GM13976 (cell line): Measurements from ENCODE around the gene PTRH2.

Experiments used
- DNase-seq: peaks from one replicate; pipeline ENCODE4 v3.0.0; 2012; ENCODE audit warnings: low spot score
- in situ Hi-C: fragments of 300-500 bp; cut with MboI; formaldehyde crosslinking; loops from one replicate; pipeline ENCODE4 v1.12.0; 2022; ENCODE audit warnings: low sequenced_read_pairs, mixed read lengths, inconsistent platforms; ENCODE audit not compliant: unreplicated experiment
- TF ChIP-seq, protein P1 (sequence below): IDR thresholded peaks from 2 replicates; pipeline ENCODE4 v1.5.1; 2012; ENCODE audit warnings: borderline replicate concordance, mild to moderate bottlenecking; ENCODE audit not compliant: insufficient read depth; ENCODE audit errors: extremely low read depth, missing control alignments, control extremely low read depth

The PTRH2 gene

DNA sequence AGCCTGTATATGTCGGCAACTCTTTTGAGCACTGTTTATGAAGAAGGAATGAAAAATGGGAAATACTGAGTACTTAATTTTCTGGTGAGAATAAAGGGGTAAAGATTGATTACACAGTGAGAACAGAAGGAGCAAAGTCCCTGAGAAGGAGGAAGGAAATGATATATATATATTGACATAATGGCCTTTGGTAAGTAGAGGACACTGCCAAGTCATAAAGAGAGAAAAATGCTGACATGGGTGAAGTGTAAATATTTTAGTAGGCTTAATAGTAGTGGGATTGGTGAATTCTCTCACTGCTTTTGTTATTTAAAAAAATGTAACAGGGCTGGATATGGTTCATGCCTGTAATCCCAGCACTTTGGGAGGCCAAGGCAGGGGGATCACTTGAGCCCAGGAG, 16.4 kb upstream of the PTRH2 start:
- DNase-seq: no peak
- in situ Hi-C loops: no loop called here
- TF ChIP-seq, protein P1, sequence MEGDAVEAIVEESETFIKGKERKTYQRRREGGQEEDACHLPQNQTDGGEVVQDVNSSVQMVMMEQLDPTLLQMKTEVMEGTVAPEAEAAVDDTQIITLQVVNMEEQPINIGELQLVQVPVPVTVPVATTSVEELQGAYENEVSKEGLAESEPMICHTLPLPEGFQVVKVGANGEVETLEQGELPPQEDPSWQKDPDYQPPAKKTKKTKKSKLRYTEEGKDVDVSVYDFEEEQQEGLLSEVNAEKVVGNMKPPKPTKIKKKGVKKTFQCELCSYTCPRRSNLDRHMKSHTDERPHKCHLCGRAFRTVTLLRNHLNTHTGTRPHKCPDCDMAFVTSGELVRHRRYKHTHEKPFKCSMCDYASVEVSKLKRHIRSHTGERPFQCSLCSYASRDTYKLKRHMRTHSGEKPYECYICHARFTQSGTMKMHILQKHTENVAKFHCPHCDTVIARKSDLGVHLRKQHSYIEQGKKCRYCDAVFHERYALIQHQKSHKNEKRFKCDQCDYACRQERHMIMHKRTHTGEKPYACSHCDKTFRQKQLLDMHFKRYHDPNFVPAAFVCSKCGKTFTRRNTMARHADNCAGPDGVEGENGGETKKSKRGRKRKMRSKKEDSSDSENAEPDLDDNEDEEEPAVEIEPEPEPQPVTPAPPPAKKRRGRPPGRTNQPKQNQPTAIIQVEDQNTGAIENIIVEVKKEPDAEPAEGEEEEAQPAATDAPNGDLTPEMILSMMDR: no peak

DNA sequence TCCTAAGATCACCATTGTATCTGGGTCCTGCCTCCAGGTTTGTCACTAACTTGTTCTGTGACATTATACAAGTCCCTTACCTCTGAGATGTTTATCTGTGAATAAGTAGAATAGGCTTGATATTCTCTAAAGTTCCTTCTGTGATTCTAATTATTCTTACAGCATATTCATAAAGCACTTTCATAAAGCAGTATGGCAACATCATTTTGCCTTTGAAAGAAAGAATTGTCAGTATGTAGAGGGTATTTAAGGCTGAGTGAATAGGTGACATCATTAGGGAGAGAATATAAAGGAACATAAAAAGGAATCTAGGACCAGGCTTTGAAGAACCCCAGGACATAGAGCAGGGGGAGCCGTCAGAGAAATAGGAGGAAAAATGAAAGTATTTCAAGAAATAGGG, 15.8 kb upstream of the PTRH2 start:
- TF ChIP-seq, protein P1: no peak
- in situ Hi-C loops: no loop called here
- no peak for DNase-seq

DNA sequence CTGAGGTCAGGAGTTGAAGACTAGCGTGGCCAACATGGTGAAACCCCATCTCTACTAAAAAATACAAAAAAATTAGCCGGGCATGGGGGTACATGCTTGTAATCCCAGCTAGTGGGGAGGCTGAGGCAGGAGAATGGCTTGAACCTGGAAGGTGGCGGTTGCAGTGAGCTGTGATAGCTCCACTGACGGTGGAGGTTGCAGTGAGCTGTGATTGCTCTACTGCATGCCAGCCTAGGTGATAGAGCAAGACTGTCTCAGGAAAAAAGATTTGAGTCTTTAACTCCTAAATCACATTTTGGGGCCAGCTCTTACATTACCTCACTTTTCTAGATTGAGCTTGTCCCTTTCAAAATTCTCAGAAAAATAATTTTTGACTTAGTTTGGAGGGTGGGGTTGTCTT, 15.4 kb upstream of the PTRH2 start:
- TF ChIP-seq, protein P1: no peak
- in situ Hi-C loops: no loop called here
- DNase-seq: no peak

GRCh38 chr17:59719526-59719925, 12.3 kb upstream of the PTRH2 start:
- in situ Hi-C loops: no loop called here
- no peak for DNase-seq
- TF ChIP-seq, protein P1: no peak

- DNase-seq: no peak
- TF ChIP-seq, protein P1: no peak
- in situ Hi-C loops: no loop called here
Measured at GRCh38 chr17:59716427-59716826, 9.2 kb upstream of the PTRH2 start.

GRCh38 chr17:59714255-59714654, 7.0 kb upstream of the PTRH2 start:
- in situ Hi-C loops: no loop called here
- TF ChIP-seq, protein P1: no peak
- DNase-seq: no peak

DNA sequence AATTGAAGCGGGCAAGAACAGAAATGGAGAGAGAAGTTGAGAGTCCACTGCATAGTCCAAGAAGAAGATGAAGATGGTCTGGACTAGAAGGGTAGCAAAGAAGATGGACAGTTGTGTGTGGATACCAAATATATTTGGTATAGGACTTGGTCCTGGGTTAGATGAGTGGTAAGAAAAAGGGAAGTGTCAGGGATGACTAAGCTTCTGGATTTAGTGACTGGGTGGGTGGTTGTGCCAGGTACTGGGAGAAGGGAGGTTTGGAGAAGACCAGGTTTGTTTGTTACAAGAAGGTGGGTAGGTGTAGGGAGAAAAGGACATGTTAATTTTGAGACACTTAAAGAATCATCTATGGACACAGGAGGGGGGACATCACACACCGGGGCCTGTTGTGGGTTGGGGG, 5.6 kb upstream of the PTRH2 start:
- in situ Hi-C loops: no loop called here
- DNase-seq: no peak
- TF ChIP-seq, protein P1: no peak
